MCF 10A (cell line): ENCODE results near the gene DUSP28. TPM values are rescaled to one million over a fixed set of nuclear protein-coding genes. Genes with fewer than 3 reads are reported as not detected.

Experiments used
- BruUV-seq: library from RNA; stranded (reverse); fragments of 400-500 nt; replicated peaks from 2 replicates; lab custom pipeline; 2021; lab: Mats Ljungman, UMichigan
- CTCF ChIA-PET: fragments of 300-600 bp; sonication (Branson Sonifier 250); formaldehyde crosslinking; extraction: SDS; loops from one replicate; lab custom pipeline; 2021; ENCODE audit warnings: antibody characterized with exemption, inconsistent platforms; lab: Yijun Ruan, JAX
- POLR2A ChIA-PET: fragments of 300-600, 350-650 bp; sonication (Branson Sonifier 250); formaldehyde crosslinking; extraction: SDS; loops from one replicate; lab custom pipeline; 2020; ENCODE audit warnings: antibody characterized with exemption, inconsistent platforms; lab: Yijun Ruan, JAX
- DNase-seq: peaks from one replicate; pipeline ENCODE4 v3.0.0-alpha.2; 2018; ENCODE audit not compliant: unreplicated experiment
- H3K27ac Mint-ChIP-seq: one replicate; pipeline ENCODE4 v1.8.0; 2022; ENCODE audit warnings: mild to moderate bottlenecking, low read depth, mixed read lengths; ENCODE audit not compliant: unreplicated experiment
- H3K27me3 Mint-ChIP-seq: one replicate; pipeline ENCODE4 v1.8.0; 2022; ENCODE audit warnings: mixed read lengths; ENCODE audit not compliant: insufficient read depth, unreplicated experiment
- H3K36me3 Mint-ChIP-seq: one replicate; pipeline ENCODE4 v1.8.0; 2022; ENCODE audit warnings: mild to moderate bottlenecking, moderate library complexity, mixed read lengths; ENCODE audit not compliant: insufficient read depth, unreplicated experiment
- H3K4me1 Mint-ChIP-seq: one replicate; pipeline ENCODE4 v1.8.0; 2022; ENCODE audit warnings: mixed read lengths; ENCODE audit not compliant: insufficient read depth, unreplicated experiment
- H3K4me3 Mint-ChIP-seq: one replicate; pipeline ENCODE4 v1.8.0; 2022; ENCODE audit warnings: mild to moderate bottlenecking, moderate library complexity, mixed read lengths; ENCODE audit not compliant: unreplicated experiment
- H3K9me3 Mint-ChIP-seq: one replicate; pipeline ENCODE4 v1.8.0; 2022; ENCODE audit warnings: mixed read lengths; ENCODE audit not compliant: unreplicated experiment
- intact Hi-C: fragments of 100-400 bp; cut with micrococcal nuclease; formaldehyde crosslinking; loops from 2 replicates; pipeline ENCODE4 v1.14.1; 2022
- total RNA-seq: library from RNA; stranded (reverse); gene quantifications from 2 replicates; pipeline ENCODE4 v1.2.3, GENCODE V29; 2022
- TF ChIP-seq, protein P1 (sequence below): fragments of 200-600 bp; IDR thresholded peaks from one replicate; pipeline ENCODE4 v1.8.0; 2022; ENCODE audit warnings: antibody characterized with exemption, mild to moderate bottlenecking; ENCODE audit not compliant: unreplicated experiment

Gene DUSP28
- total RNA-seq, 1 experiment from 2014 or later: 5.2 TPM

DNA sequence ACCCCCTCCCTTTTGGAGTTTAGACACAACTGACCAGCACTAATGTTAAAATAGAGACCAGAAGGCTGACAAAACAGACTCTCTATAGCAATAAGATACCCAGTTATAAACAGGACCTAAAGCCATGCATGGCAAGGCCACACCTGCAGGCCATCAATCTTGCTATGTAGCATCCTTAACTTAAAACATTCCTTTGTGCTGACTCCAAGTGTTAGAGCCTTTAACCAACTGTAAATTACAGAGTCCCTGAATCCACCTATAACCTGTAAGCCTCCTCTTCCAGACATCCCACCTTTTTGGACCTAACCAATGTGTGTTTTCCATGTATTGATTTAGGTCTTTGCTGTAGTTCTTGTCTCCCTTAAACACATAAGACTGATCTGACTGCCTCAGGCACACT lies 20.3 kb upstream of the DUSP28 start:
- H3K4me1 Mint-ChIP-seq: no peaks in the 10 kb centered on the region
- H3K27ac Mint-ChIP-seq: no peak overlapping the region
- H3K36me3 Mint-ChIP-seq: peaks cover 37% of the 10 kb centered on the region
- ChIA-PET POLR2A (no interaction called here), CTCF (interaction anchor here (2.1 kb wide), 1 partner anchor 26 kb away, joined by 8 read pairs; no protein-coding TSS in a partner anchor)
- no peaks in the 10 kb centered on the region for H3K27me3 Mint-ChIP-seq
- H3K4me3 Mint-ChIP-seq: no peak overlapping the region
- peaks cover 8% of the 10 kb centered on the region for H3K9me3 Mint-ChIP-seq
- TF ChIP-seq, protein P1, sequence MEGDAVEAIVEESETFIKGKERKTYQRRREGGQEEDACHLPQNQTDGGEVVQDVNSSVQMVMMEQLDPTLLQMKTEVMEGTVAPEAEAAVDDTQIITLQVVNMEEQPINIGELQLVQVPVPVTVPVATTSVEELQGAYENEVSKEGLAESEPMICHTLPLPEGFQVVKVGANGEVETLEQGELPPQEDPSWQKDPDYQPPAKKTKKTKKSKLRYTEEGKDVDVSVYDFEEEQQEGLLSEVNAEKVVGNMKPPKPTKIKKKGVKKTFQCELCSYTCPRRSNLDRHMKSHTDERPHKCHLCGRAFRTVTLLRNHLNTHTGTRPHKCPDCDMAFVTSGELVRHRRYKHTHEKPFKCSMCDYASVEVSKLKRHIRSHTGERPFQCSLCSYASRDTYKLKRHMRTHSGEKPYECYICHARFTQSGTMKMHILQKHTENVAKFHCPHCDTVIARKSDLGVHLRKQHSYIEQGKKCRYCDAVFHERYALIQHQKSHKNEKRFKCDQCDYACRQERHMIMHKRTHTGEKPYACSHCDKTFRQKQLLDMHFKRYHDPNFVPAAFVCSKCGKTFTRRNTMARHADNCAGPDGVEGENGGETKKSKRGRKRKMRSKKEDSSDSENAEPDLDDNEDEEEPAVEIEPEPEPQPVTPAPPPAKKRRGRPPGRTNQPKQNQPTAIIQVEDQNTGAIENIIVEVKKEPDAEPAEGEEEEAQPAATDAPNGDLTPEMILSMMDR: no peak
- intact Hi-C loops: no loop called here
- BruUV-seq: no TSS peak
- no peak for DNase-seq

DNA sequence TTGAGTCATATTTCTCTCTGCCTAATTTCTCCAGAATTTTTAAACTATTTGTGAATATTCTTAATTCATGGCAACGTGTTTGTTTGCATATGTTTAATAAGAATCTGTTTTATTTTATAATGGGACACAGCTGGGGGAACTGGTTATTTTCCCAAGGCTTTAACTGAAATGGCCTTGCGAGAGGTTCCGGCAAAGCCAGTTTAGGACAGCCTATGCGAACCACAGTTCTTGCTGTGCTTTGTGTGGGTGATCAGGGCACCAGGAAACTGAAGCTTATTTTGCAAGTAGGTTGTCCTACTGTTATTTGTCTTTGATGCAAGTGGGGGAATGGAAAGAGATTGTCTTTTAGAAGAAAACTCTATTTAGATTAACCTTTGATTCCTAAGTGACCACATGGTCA lies 8.9 kb upstream of the DUSP28 start:
- H3K27ac Mint-ChIP-seq: no peak overlapping the region
- no peak overlapping the region for H3K4me3 Mint-ChIP-seq
- ChIA-PET CTCF (interaction anchor here (0.9 to 1.7 kb wide), 2 partner anchors 14 to 37 kb away, joined by 3 read pairs; no protein-coding TSS in a partner anchor), POLR2A (interaction anchor here (0.6 to 1.4 kb wide), 4 partner anchors 9 to 257 kb away, joined by 3 to 4 read pairs (median 3); partner anchors contain the start of gene CAPN10)
- TF ChIP-seq, protein P1: no peak
- no TSS peak for BruUV-seq
- H3K4me1 Mint-ChIP-seq: peaks cover 1% of the 10 kb centered on the region
- intact Hi-C loops: no loop called here
- H3K36me3 Mint-ChIP-seq: peaks cover 24% of the 10 kb centered on the region
- no peaks in the 10 kb centered on the region for H3K27me3 Mint-ChIP-seq
- DNase-seq: no peak
- H3K9me3 Mint-ChIP-seq: no peaks in the 10 kb centered on the region

DNA sequence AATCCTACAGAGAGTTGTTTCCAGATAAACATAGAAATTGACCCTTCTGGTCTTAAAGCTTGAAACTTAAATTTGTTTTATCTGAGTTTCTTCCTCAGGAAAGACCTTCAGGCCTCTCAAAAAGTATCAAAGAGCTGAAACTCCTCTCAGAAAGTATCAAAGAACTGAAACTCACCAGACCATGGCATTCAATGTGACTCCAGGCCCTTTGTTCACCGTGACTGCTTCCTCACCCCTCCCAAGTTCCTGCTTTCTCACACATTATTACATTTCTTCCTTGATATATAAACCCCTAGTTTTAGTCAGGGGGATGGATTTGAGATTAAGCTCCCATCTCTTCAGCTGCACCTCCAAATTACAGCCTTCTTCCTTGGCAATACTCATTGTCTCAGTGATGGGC lies 8.3 kb upstream of the DUSP28 start:
- BruUV-seq: no TSS peak
- TF ChIP-seq, protein P1: no peak
- CTCF ChIA-PET: interaction anchor here (0.9 to 1.7 kb wide), 2 partner anchors 14 to 38 kb away, joined by 3 read pairs; no protein-coding TSS in a partner anchor
- peaks cover 6% of the 10 kb centered on the region for H3K4me1 Mint-ChIP-seq
- no peaks in the 10 kb centered on the region for H3K27me3 Mint-ChIP-seq
- no peak overlapping the region for H3K27ac Mint-ChIP-seq
- H3K9me3 Mint-ChIP-seq: no peaks in the 10 kb centered on the region
- H3K4me3 Mint-ChIP-seq: no peak overlapping the region
- intact Hi-C loops: no loop called here
- no peak for DNase-seq
- POLR2A ChIA-PET: interaction anchor here (0.8 to 1.4 kb wide), 3 partner anchors 9 to 256 kb away, joined by 3 to 4 read pairs (median 3); partner anchors contain the start of gene CAPN10
- peaks cover 24% of the 10 kb centered on the region for H3K36me3 Mint-ChIP-seq

DNA sequence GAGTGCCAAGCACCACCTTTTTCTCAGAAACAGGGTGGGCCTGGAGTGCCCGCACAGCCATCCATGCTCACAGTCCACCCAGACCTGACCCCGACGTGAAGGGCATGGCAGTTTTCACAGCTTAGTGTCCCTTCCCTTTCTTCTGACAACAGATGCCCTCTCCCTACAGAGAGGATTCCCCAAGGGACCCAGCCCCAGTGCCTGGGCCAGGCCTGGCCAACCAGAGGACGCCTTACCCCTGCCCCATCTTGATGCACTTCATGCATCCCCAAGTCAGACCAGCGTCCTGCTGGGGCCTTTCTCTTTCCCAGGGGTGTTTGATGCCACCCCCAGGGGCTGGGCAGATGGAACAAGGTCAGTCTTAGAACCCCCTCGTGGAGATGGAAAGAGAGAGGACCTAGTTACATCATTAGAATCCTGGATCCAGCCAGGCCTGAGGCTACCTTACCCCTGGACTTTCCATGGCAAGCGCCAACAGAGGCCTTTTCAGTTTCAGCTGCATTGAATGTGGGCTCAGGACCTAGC lies 6.1 kb upstream of the DUSP28 start:
- Mint-ChIP-seq H3K36me3 (peaks cover 30% of the 10 kb centered on the region), H3K4me1 (peaks cover 15% of the 10 kb centered on the region), H3K27me3 (no peaks in the 10 kb centered on the region), H3K9me3 (no peaks in the 10 kb centered on the region), H3K27ac (no peak overlapping the region), H3K4me3 (no peak overlapping the region)
- POLR2A ChIA-PET: interaction anchor here (0.7 kb wide), 1 partner anchor 32 kb away, joined by 3 read pairs; the partner anchor contains the start of gene CAPN10
- BruUV-seq: no TSS peak
- TF ChIP-seq, protein P1: no peak
- intact Hi-C loops: no loop called here
- DNase-seq: no peak
- CTCF ChIA-PET: no interaction called here
